Measurements from ENCODE around the gene PSTPIP2.
"Not testable (repeated sequence)": the region's sequence is repeated elsewhere in the genome, so short reads cannot be mapped to it uniquely, and the experiment has no call there.

Gene PSTPIP2

GRCh38 chr18:46068763-46069162, 3.3 kb downstream of the PSTPIP2 start:
- no peak for DNase-seq

GRCh38 chr18:46067438-46068007, 4.5 kb downstream of the PSTPIP2 start:
- no peak for DNase-seq

GRCh38 chr18:46062781-46063180, 9.3 kb downstream of the PSTPIP2 start:
- DNase-seq, result no peak

GRCh38 chr18:46061796-46062195, 10.3 kb downstream of the PSTPIP2 start:
- no peak for DNase-seq

- no peak for DNase-seq
Measured at GRCh38 chr18:46061387-46061786, 10.7 kb downstream of the PSTPIP2 start.

- no peak for DNase-seq
Measured at GRCh38 chr18:46060359-46060841, 11.7 kb downstream of the PSTPIP2 start.

GRCh38 chr18:46055838-46056230, 16.2 kb downstream of the PSTPIP2 start:
- DNase-seq, result no peak

- DNase-seq, result no peak
Measured at GRCh38 chr18:46054956-46055837, 16.9 kb downstream of the PSTPIP2 start.

GRCh38 chr18:46053368-46054095, 18.5 kb downstream of the PSTPIP2 start:
- no peak for DNase-seq

- peak; percentile 70 for DNase-seq
Measured at GRCh38 chr18:46051731-46052461, 20.2 kb downstream of the PSTPIP2 start.

- DNase-seq, result no peak
Measured at GRCh38 chr18:46050268-46050667, 21.8 kb downstream of the PSTPIP2 start.

GRCh38 chr18:46048641-46049040, 23.4 kb downstream of the PSTPIP2 start:
- DNase-seq, result no peak

GRCh38 chr18:46047369-46047768, 24.7 kb downstream of the PSTPIP2 start:
- not testable (repeated sequence) for DNase-seq

- no peak for DNase-seq
Measured at GRCh38 chr18:46046688-46047087, 25.4 kb downstream of the PSTPIP2 start.

- no peak for DNase-seq
Measured at GRCh38 chr18:46046126-46046525, 25.9 kb downstream of the PSTPIP2 start.

- DNase-seq, result no peak
Measured at GRCh38 chr18:46042571-46043123, 29.4 kb downstream of the PSTPIP2 start.

- DNase-seq, result no peak
Measured at GRCh38 chr18:46040747-46041104, 31.3 kb downstream of the PSTPIP2 start.

- no peak for DNase-seq
Measured at GRCh38 chr18:46040033-46040746, 31.9 kb downstream of the PSTPIP2 start.

- DNase-seq, result no peak
Measured at GRCh38 chr18:46037512-46038305, 34.4 kb downstream of the PSTPIP2 start.

GRCh38 chr18:46035696-46036680, 36.1 kb downstream of the PSTPIP2 start:
- DNase-seq, result peak; percentile 37
